GM19397 (cell line): ENCODE data around the gene FBXL7.

ENCODE experiments used
- ATAC-seq: cut with Tn5 transposase; IDR thresholded peaks from one replicate; pipeline ENCODE4 v1.9.1; 2021; ENCODE audit warnings: mild to moderate bottlenecking, moderate library complexity; ENCODE audit not compliant: unreplicated experiment

FBXL7 gene

GRCh38 chr5:15501091-15501791, 1.3 kb downstream of the FBXL7 start:
- ATAC-seq, result no peak

- ATAC-seq, result no peak
These were observed 2.2 kb downstream of the FBXL7 start for GRCh38 chr5:15502208-15502607.

- ATAC-seq, result no peak
These were observed 6.2 kb downstream of the FBXL7 start for GRCh38 chr5:15506146-15506545.

- ATAC-seq, result no peak
These were observed 6.9 kb downstream of the FBXL7 start for GRCh38 chr5:15506897-15507296.

GRCh38 chr5:15510092-15510491, 10.1 kb downstream of the FBXL7 start:
- ATAC-seq, result no peak

GRCh38 chr5:15510831-15511230, 10.9 kb downstream of the FBXL7 start:
- no peak for ATAC-seq

GRCh38 chr5:15513431-15513830, 13.5 kb downstream of the FBXL7 start:
- no peak for ATAC-seq

GRCh38 chr5:15513911-15514310, 13.9 kb downstream of the FBXL7 start:
- no peak for ATAC-seq

GRCh38 chr5:15515229-15515628, 15.2 kb downstream of the FBXL7 start:
- ATAC-seq, result no peak

GRCh38 chr5:15516486-15516885, 16.5 kb downstream of the FBXL7 start:
- ATAC-seq, result no peak

- ATAC-seq, result no peak
These were observed 18.8 kb downstream of the FBXL7 start for GRCh38 chr5:15518786-15519185.

- ATAC-seq, result no peak
These were observed 20.9 kb downstream of the FBXL7 start for GRCh38 chr5:15520856-15521255.

- no peak for ATAC-seq
These were observed 21.6 kb downstream of the FBXL7 start for GRCh38 chr5:15521381-15522186.

GRCh38 chr5:15522187-15522520, 22.2 kb downstream of the FBXL7 start:
- ATAC-seq, result no peak

GRCh38 chr5:15524712-15525111, 24.7 kb downstream of the FBXL7 start:
- no peak for ATAC-seq

GRCh38 chr5:15525703-15526275, 25.8 kb downstream of the FBXL7 start:
- ATAC-seq, result no peak

- ATAC-seq, result no peak
These were observed 26.4 kb downstream of the FBXL7 start for GRCh38 chr5:15526413-15526812.

- ATAC-seq, result no peak
These were observed 28.5 kb downstream of the FBXL7 start for GRCh38 chr5:15528476-15528875.

GRCh38 chr5:15529013-15529412, 29.0 kb downstream of the FBXL7 start:
- ATAC-seq, result no peak

- no peak for ATAC-seq
These were observed 29.8 kb downstream of the FBXL7 start for GRCh38 chr5:15529821-15530220.

- no peak for ATAC-seq
These were observed 33.3 kb downstream of the FBXL7 start for GRCh38 chr5:15533129-15533893.
